Lung (tissue), 12 donors: Measurements from ENCODE around the gene TRPM4. TPM values are rescaled to one million over a fixed set of nuclear protein-coding genes. Genes with fewer than 3 reads are reported as not detected.

ENCODE experiments used
- ATAC-seq: fragments of 200-7000 bp; cut with Tn5 transposase; one replicate; pipeline ENCODE4 v1.9.1; 2020; ENCODE audit warnings: moderate number of reproducible peaks; ENCODE audit not compliant: insufficient read depth, low FRiP score
- DNase-seq, 3 donors: peaks; one replicate each; pipeline ENCODE4 v3.0.0-alpha.2; 2013 to 2017
- H3K27ac ChIP-seq, 2 donors: one replicate each; pipeline ENCODE4 v1.5.1; 2013; ENCODE audit warnings: mild to moderate bottlenecking in 2 of 2, moderate library complexity in 2 of 2, control low read depth in 1 of 2, inconsistent platforms in 1 of 2, low read depth in 1 of 2, low read length in 1 of 2
- H3K27me3 ChIP-seq, 3 donors: one replicate each; pipeline ENCODE4 v1.5.1; 2013; ENCODE audit warnings: low read length in 2 of 3; ENCODE audit not compliant: control insufficient read depth in 3 of 3, insufficient read depth in 3 of 3
- H3K36me3 ChIP-seq, 4 donors: one replicate each; pipeline ENCODE4 v1.5.1; 2013; ENCODE audit warnings: low read length in 4 of 4, mild to moderate bottlenecking in 1 of 4, moderate library complexity in 1 of 4; ENCODE audit not compliant: control insufficient read depth in 4 of 4, insufficient read depth in 4 of 4
- H3K4me1 ChIP-seq, 5 donors: one replicate each; pipeline ENCODE4 v1.5.1; 2013; ENCODE audit warnings: low read length in 5 of 5, mild to moderate bottlenecking in 2 of 5, moderate library complexity in 1 of 5; ENCODE audit not compliant: control insufficient read depth in 5 of 5, insufficient read depth in 5 of 5
- H3K4me3 ChIP-seq: one replicate; pipeline ENCODE4 v1.5.1; 2013; ENCODE audit warnings: mild to moderate bottlenecking, control low read depth, moderate library complexity
- H3K9ac ChIP-seq, 2 donors: one replicate each; pipeline ENCODE4 v1.5.1; 2013; ENCODE audit warnings: low read length in 2 of 2, control low read depth in 1 of 2; ENCODE audit not compliant: insufficient read depth in 1 of 2
- H3K9me3 ChIP-seq, 4 donors: one replicate each; pipeline ENCODE4 v1.5.1; 2013; ENCODE audit warnings: low read length in 3 of 4, mild to moderate bottlenecking in 1 of 4, moderate library complexity in 1 of 4; ENCODE audit not compliant: control insufficient read depth in 4 of 4, insufficient read depth in 3 of 4
- CTCF ChIP-seq: IDR thresholded peaks from 2 replicates; pipeline ENCODE4 v1.5.1; 2012; ENCODE audit warnings: mild to moderate bottlenecking; ENCODE audit errors: control extremely low read depth, extremely low read depth
- WGBS, 2 donors: extraction: QIAGEN DNeasy Blood & Tissue Kit; methylation state at CpG; one replicate each; pipeline ENCODE4 v1.1.7; 2013; 5-methylcytosine and 5-hydroxymethylcytosine counted together
- polyA plus RNA-seq, 2 donors: library from polyadenylated mRNA; stranded (reverse); fragments of 200-250 nt; gene quantifications; one replicate each; pipeline ENCODE4 v1.2.1, GENCODE V29; 2013
- total RNA-seq, 2 donors: library from RNA; depleted of rRNA in 1 of 2; stranded (reverse); fragments of >200 nt in 1 of 2; gene quantifications; one replicate each; pipeline ENCODE4 v1.2.1, GENCODE V29; 2014 to 2021
- donor health status: control.
- donor health status: control.
- donor health status: Bipolar disorder and iron deficiency.
- donor health status: healthy.
- donor health status: DM: yes; HTN: yes; CAD: no.

TRPM4 gene
- total and polyA plus RNA-seq, 4 donors, result 15.6 to 70.1 (median 22.4) TPM

- ATAC-seq, result no peak
- Histone ChIP-seq H3K9ac (no peak overlapping the region), H3K27me3 (no peaks in the 10 kb centered on the region), H3K4me1 (peaks cover 0 to 9% (median 4%) of the 10 kb centered on the region in 5 donors), H3K9me3 (no peaks in the 10 kb centered on the region), H3K27ac (no peak overlapping the region), H3K36me3 (no peaks in the 10 kb centered on the region), H3K4me3 (no peak overlapping the region)
- WGBS, 2 donors, result 84 to 85% methylated on average over 7 of the region's 7 CpGs
- DNase-seq, result no peak
- TF ChIP-seq CTCF, result no peak
These were observed 16.6 kb upstream of the TRPM4 start for GRCh38 chr19:49140951-49141350.

- H3K4me1 ChIP-seq, result peaks cover 0 to 8% (median 7%) of the 10 kb centered on the region in 5 donors
- H3K4me3 ChIP-seq, result no peak overlapping the region
- no peak for TF ChIP-seq CTCF
- ATAC-seq, result no peak
- no peaks in the 10 kb centered on the region for H3K27me3 ChIP-seq
- H3K36me3 ChIP-seq, result no peaks in the 10 kb centered on the region
- H3K9ac ChIP-seq, result no peak overlapping the region
- no peaks in the 10 kb centered on the region for H3K9me3 ChIP-seq
- 80 to 82% methylated on average over 6 of the region's 6 CpGs for WGBS, 2 donors
- DNase-seq, result no peak
- no peak overlapping the region for H3K27ac ChIP-seq
These were observed 16.2 kb upstream of the TRPM4 start for GRCh38 chr19:49141352-49141751.

- 4% methylated on average over 21 of the region's 21 CpGs for WGBS, 2 donors
- peaks cover 0 to 8% (median 3%) of the 10 kb centered on the region in 5 donors for H3K4me1 ChIP-seq
- H3K27ac ChIP-seq, result peak overlapping the region in 1 of 2 donors; percentile 26
These were observed 14.7 kb upstream of the TRPM4 start for GRCh38 chr19:49142866-49143335.

More at GRCh38 chr19:49142866-49143335, 14.7 kb upstream of the TRPM4 start:
- H3K4me3 ChIP-seq, result peak overlapping the region; percentile 11
- no peaks in the 10 kb centered on the region for H3K27me3 ChIP-seq
- H3K9me3 ChIP-seq, result no peaks in the 10 kb centered on the region
- ATAC-seq (peak; percentile 98), DNase-seq (peak; percentile 94 to 96 (median 95))
- no peaks in the 10 kb centered on the region for H3K36me3 ChIP-seq
- H3K9ac ChIP-seq, result peak overlapping the region in 1 of 2 donors; percentile 71
- no peak for TF ChIP-seq CTCF
